Testis (tissue), 2 donors: ENCODE data around the gene UCK1.

Experiments
- POLR2A ChIP-seq: fragments of 450-650 bp; IDR thresholded peaks from one replicate; pipeline ENCODE4 v1.6.1; 2017; ENCODE audit warnings: antibody characterized with exemption, mild to moderate bottlenecking, moderate library complexity
- TF ChIP-seq, protein P1 (sequence below), 3 experiments: fragments of 450-650 bp in 2 of 3; fragments of 200-600 bp in 1 of 3; sonication (generic) in 1 of 3; IDR thresholded peaks; one replicate each; pipeline ENCODE4 v1.5.1; 2016 to 2019; ENCODE audit warnings: antibody characterized with exemption in 3 of 3, mild to moderate bottlenecking in 2 of 3, moderate library complexity in 1 of 3

DNA sequence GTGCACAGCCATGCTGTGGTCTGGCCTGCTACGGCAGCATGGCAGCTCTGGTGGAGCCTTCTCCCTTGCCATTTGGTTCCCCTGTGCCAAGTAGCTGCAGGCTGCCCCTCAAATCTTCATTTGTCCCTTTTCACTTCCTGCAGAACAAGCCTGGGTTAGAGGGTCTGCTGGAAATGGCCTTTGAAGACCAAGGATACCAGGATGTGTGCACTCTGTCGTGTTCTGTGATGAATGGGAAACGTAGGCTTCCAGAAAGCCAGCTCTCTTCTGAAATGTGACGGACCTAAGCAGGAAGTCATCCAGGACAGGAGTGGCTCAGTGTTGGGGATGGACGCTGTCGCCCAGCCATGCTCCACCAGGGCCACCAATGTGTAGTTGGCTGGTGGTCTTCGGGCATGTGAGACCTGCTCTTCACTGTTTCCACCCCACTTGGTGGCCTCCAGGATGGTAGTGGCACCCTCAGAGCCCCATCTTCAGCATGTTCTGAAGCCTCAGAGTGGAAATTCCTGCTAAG lies 31.8 kb downstream of the UCK1 start:
- no peak for TF ChIP-seq POLR2A
- TF ChIP-seq, protein P1, sequence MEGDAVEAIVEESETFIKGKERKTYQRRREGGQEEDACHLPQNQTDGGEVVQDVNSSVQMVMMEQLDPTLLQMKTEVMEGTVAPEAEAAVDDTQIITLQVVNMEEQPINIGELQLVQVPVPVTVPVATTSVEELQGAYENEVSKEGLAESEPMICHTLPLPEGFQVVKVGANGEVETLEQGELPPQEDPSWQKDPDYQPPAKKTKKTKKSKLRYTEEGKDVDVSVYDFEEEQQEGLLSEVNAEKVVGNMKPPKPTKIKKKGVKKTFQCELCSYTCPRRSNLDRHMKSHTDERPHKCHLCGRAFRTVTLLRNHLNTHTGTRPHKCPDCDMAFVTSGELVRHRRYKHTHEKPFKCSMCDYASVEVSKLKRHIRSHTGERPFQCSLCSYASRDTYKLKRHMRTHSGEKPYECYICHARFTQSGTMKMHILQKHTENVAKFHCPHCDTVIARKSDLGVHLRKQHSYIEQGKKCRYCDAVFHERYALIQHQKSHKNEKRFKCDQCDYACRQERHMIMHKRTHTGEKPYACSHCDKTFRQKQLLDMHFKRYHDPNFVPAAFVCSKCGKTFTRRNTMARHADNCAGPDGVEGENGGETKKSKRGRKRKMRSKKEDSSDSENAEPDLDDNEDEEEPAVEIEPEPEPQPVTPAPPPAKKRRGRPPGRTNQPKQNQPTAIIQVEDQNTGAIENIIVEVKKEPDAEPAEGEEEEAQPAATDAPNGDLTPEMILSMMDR (IDR thresholded peaks at IDR 0.05): no peak
